Lung (tissue), 12 donors: Measurements from ENCODE around the gene SH3TC1. TPM values are rescaled to one million over a fixed set of nuclear protein-coding genes. Genes with fewer than 3 reads are reported as not detected.

Experiments used
- ATAC-seq: fragments of 200-7000 bp; cut with Tn5 transposase; one replicate; pipeline ENCODE4 v1.9.1; 2020; ENCODE audit warnings: moderate number of reproducible peaks; ENCODE audit not compliant: insufficient read depth, low FRiP score
- DNase-seq, 3 donors: peaks; one replicate each; pipeline ENCODE4 v3.0.0-alpha.2; 2013 to 2017
- H3K27ac ChIP-seq, 2 donors: one replicate each; pipeline ENCODE4 v1.5.1; 2013; ENCODE audit warnings: mild to moderate bottlenecking in 2 of 2, moderate library complexity in 2 of 2, control low read depth in 1 of 2, inconsistent platforms in 1 of 2, low read depth in 1 of 2, low read length in 1 of 2
- H3K27me3 ChIP-seq, 3 donors: one replicate each; pipeline ENCODE4 v1.5.1; 2013; ENCODE audit warnings: low read length in 2 of 3; ENCODE audit not compliant: control insufficient read depth in 3 of 3, insufficient read depth in 3 of 3
- H3K36me3 ChIP-seq, 4 donors: one replicate each; pipeline ENCODE4 v1.5.1; 2013; ENCODE audit warnings: low read length in 4 of 4, mild to moderate bottlenecking in 1 of 4, moderate library complexity in 1 of 4; ENCODE audit not compliant: control insufficient read depth in 4 of 4, insufficient read depth in 4 of 4
- H3K4me1 ChIP-seq, 5 donors: one replicate each; pipeline ENCODE4 v1.5.1; 2013; ENCODE audit warnings: low read length in 5 of 5, mild to moderate bottlenecking in 2 of 5, moderate library complexity in 1 of 5; ENCODE audit not compliant: control insufficient read depth in 5 of 5, insufficient read depth in 5 of 5
- H3K4me3 ChIP-seq: one replicate; pipeline ENCODE4 v1.5.1; 2013; ENCODE audit warnings: mild to moderate bottlenecking, control low read depth, moderate library complexity
- H3K9ac ChIP-seq, 2 donors: one replicate each; pipeline ENCODE4 v1.5.1; 2013; ENCODE audit warnings: low read length in 2 of 2, control low read depth in 1 of 2; ENCODE audit not compliant: insufficient read depth in 1 of 2
- H3K9me3 ChIP-seq, 4 donors: one replicate each; pipeline ENCODE4 v1.5.1; 2013; ENCODE audit warnings: low read length in 3 of 4, mild to moderate bottlenecking in 1 of 4, moderate library complexity in 1 of 4; ENCODE audit not compliant: control insufficient read depth in 4 of 4, insufficient read depth in 3 of 4
- CTCF ChIP-seq: IDR thresholded peaks from 2 replicates; pipeline ENCODE4 v1.5.1; 2012; ENCODE audit warnings: mild to moderate bottlenecking; ENCODE audit errors: control extremely low read depth, extremely low read depth
- WGBS, 2 donors: extraction: QIAGEN DNeasy Blood & Tissue Kit; methylation state at CpG; one replicate each; pipeline ENCODE4 v1.1.7; 2013; 5-methylcytosine and 5-hydroxymethylcytosine counted together
- polyA plus RNA-seq, 2 donors: library from polyadenylated mRNA; stranded (reverse); fragments of 200-250 nt; gene quantifications; one replicate each; pipeline ENCODE4 v1.2.1, GENCODE V29; 2013
- total RNA-seq, 2 donors: library from RNA; depleted of rRNA in 1 of 2; stranded (reverse); fragments of >200 nt in 1 of 2; gene quantifications; one replicate each; pipeline ENCODE4 v1.2.1, GENCODE V29; 2014 to 2021
- donor health status: control.
- donor health status: control.
- donor health status: Bipolar disorder and iron deficiency.
- donor health status: healthy.
- donor health status: DM: yes; HTN: yes; CAD: no.

SH3TC1 gene
- total and polyA plus RNA-seq, 4 donors, result 21.4 to 67.3 (median 38.1) TPM

- H3K27me3 ChIP-seq, result no peaks in the 10 kb centered on the region
- H3K9me3 ChIP-seq, result peaks cover 0 to 4% (median under 1%) of the 10 kb centered on the region in 4 donors
- WGBS, 2 donors, result 94 to 98% methylated on average over 9 of the region's 9 CpGs
- H3K4me1 ChIP-seq, result peaks cover 0 to 15% (median 5%) of the 10 kb centered on the region in 5 donors
- no peak overlapping the region for H3K27ac ChIP-seq
- no peak for TF ChIP-seq CTCF
- H3K36me3 ChIP-seq, result peaks cover 0 to 62% (median under 1%) of the 10 kb centered on the region in 4 donors
- H3K9ac ChIP-seq, result no peak overlapping the region
- ATAC-seq, result no peak
- H3K4me3 ChIP-seq, result no peak overlapping the region
- no peak for DNase-seq
Measured at GRCh38 chr4:8217871-8218270, 18.8 kb downstream of the SH3TC1 start.

DNA sequence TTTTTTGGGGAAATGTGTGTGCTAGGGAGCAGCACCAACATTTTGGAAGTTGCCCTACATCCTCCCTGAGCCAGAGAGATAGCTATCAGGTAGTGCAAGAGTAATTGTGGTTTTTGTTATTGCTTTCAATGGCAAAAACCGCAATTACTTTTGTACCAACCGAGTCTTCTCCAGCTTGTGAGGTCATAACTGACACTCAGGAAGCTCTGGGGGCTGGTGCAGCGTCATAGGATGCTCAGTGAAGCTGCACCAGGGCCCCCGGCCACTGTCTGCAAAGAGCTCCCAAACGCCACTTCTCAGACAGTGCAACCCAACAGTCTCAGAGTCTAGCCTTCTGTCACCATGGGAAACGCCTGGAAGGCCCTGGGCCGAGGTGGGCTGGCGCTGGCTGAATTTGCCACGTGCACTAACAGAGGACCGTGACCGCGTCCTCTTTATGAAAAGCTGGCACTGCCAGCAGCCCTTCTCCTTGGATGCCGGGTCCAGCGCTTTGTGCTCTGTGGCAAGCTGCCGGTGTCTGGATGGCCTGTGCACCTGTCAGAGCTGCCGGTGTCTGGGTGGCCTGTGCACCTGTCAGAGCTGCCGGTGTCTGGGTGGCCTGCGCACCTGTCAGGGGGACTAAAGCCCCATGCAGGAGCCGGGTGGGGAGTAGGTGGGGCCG is 19.4 kb downstream of the SH3TC1 start:
- Histone ChIP-seq H3K27me3 (no peaks in the 10 kb centered on the region), H3K4me3 (no peak overlapping the region), H3K27ac (no peak overlapping the region), H3K9ac (no peak overlapping the region), H3K9me3 (peaks cover 0 to 4% (median under 1%) of the 10 kb centered on the region in 4 donors), H3K4me1 (peaks cover 0 to 15% (median 5%) of the 10 kb centered on the region in 5 donors), H3K36me3 (peaks cover 0 to 61% (median 4%) of the 10 kb centered on the region in 4 donors)
- ATAC-seq (no peak), DNase-seq (no peak)
- TF ChIP-seq CTCF, result no peak
- 91 to 93% methylated on average over 20 of the region's 20 CpGs for WGBS, 2 donors

DNA sequence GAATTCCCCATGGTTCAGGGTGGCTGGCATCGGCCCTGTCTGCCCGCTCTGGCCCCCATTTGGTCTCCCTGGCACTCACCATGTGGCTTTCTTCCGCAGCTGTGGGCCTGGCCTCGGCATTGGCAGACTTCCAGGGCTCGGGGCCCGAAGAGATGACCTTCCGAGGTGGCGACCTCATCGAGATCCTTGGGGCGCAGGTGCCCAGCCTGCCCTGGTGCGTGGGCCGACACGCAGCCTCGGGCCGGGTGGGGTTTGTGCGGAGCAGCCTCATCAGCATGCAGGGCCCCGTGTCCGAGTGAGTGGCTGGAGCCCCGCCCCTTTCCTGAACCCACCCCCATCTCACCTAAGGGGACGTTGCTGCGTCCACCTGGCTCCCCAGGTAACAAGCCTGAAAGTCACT is 20.1 kb downstream of the SH3TC1 start:
- 83 to 84% methylated on average over 21 of the region's 21 CpGs for WGBS, 2 donors
- no peak for ATAC-seq
- Histone ChIP-seq H3K4me3 (no peak overlapping the region), H3K27ac (no peak overlapping the region), H3K9me3 (peaks cover 0 to 4% (median under 1%) of the 10 kb centered on the region in 4 donors), H3K36me3 (peaks cover 0 to 61% (median 6%) of the 10 kb centered on the region in 4 donors), H3K4me1 (peaks cover 0 to 14% (median 5%) of the 10 kb centered on the region in 5 donors), H3K9ac (no peak overlapping the region), H3K27me3 (no peaks in the 10 kb centered on the region)
- DNase-seq, result no peak
- TF ChIP-seq CTCF, result no peak
